Subcutaneous abdominal adipose tissue (tissue), 5 donors: ENCODE measurements around the gene TMEM150C.

ENCODE experiments used
- H3K27ac ChIP-seq: one replicate; pipeline ENCODE4 v1.7.0; 2013; ENCODE audit warnings: low read depth, mild to moderate bottlenecking, inconsistent platforms, low read length, moderate library complexity
- H3K27me3 ChIP-seq, 5 donors: one replicate each; pipeline ENCODE4 v1.7.0; 2013; ENCODE audit warnings: low read length in 5 of 5, inconsistent platforms in 1 of 5; ENCODE audit not compliant: control insufficient read depth in 5 of 5, insufficient read depth in 4 of 5
- H3K36me3 ChIP-seq, 5 donors: one replicate each; pipeline ENCODE4 v1.7.0; 2013; ENCODE audit warnings: low read length in 5 of 5; ENCODE audit not compliant: control insufficient read depth in 5 of 5, insufficient read depth in 5 of 5
- H3K4me1 ChIP-seq, 5 donors: one replicate each; pipeline ENCODE4 v1.7.0; 2013; ENCODE audit warnings: low read length in 5 of 5, mild to moderate bottlenecking in 3 of 5, moderate library complexity in 1 of 5; ENCODE audit not compliant: control insufficient read depth in 5 of 5, insufficient read depth in 5 of 5
- H3K4me3 ChIP-seq, 5 donors: one replicate each; pipeline ENCODE4 v1.7.0; 2013; ENCODE audit warnings: low read length in 5 of 5, low read depth in 1 of 5
- H3K9ac ChIP-seq, 5 donors: one replicate each; pipeline ENCODE4 v1.7.0; 2013; ENCODE audit warnings: low read length in 5 of 5, mild to moderate bottlenecking in 4 of 5, moderate library complexity in 3 of 5
- H3K9me3 ChIP-seq, 5 donors: one replicate each; pipeline ENCODE4 v1.7.0; 2013; ENCODE audit warnings: low read length in 5 of 5; ENCODE audit not compliant: control insufficient read depth in 5 of 5
- donor health status: healthy.
- donor health status: healthy.
- donor health status: healthy.
- donor health status: healthy.
- donor health status: healthy.

TMEM150C gene

GRCh38 chr4:82521283-82521682 is 40.5 kb downstream of the TMEM150C start:
- H3K4me1 ChIP-seq = peaks cover 0 to 4% (median 0%) of the 10 kb centered on the region in 5 donors
- H3K36me3 ChIP-seq = no peaks in the 10 kb centered on the region
- no peak overlapping the region for H3K27ac ChIP-seq
- no peak overlapping the region for H3K4me3 ChIP-seq
- no peaks in the 10 kb centered on the region for H3K9me3 ChIP-seq
- H3K27me3 ChIP-seq = no peaks in the 10 kb centered on the region
- H3K9ac ChIP-seq = no peak overlapping the region

DNA sequence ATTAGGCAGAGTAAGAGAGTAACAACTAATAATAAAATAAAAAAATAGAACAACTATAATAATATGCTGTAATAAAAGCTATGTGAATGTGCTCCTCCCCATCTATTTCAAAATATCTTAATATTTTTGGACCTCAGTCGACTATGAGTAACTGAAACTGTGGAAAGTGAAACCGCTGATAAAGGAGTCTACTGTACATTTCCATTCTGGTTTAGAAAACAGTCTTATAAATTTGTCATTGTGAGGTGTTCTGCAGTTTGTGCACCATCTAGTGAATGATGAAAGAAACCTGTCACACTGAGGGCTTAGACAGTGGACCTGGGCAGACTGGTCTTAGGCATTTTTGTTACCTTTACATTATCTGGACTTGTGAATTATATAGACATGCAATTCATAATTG is 42.0 kb downstream of the TMEM150C start:
- Histone ChIP-seq H3K27ac (no peak overlapping the region), H3K4me3 (no peak overlapping the region), H3K36me3 (no peaks in the 10 kb centered on the region), H3K9me3 (no peaks in the 10 kb centered on the region), H3K4me1 (peaks cover 0 to 10% (median 2%) of the 10 kb centered on the region in 5 donors), H3K27me3 (no peaks in the 10 kb centered on the region), H3K9ac (no peak overlapping the region)

DNA sequence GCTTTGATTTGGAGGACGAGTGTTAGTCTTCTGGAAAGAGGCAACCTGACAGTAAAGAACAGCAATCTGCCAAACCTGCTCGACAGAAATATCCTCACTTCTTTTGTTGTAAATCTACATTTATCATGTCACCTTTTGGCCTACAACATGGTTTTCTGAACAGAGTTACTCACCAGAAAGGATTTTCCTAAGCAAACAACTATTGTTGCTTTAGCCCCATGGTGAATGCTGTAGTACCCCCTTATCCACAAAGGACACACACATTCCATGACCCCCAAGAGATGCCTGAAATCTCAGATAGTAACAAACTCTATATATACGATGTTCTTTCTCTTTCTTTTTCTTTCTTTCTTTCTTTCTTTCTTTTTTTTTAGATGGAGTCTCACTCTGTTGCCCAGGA is 42.7 kb downstream of the TMEM150C start:
- Histone ChIP-seq H3K36me3 (no peaks in the 10 kb centered on the region), H3K4me1 (peaks cover 0 to 10% (median 2%) of the 10 kb centered on the region in 5 donors), H3K4me3 (no peak overlapping the region), H3K9ac (no peak overlapping the region), H3K27ac (no peak overlapping the region), H3K9me3 (no peaks in the 10 kb centered on the region), H3K27me3 (no peaks in the 10 kb centered on the region)

- Histone ChIP-seq H3K27ac (no peak overlapping the region), H3K27me3 (no peaks in the 10 kb centered on the region), H3K9ac (no peak overlapping the region)
These were observed 44.7 kb downstream of the TMEM150C start for GRCh38 chr4:82517043-82517442.

GRCh38 chr4:82515705-82516104 is 46.1 kb downstream of the TMEM150C start:
- peaks cover 0 to 10% (median 2%) of the 10 kb centered on the region in 5 donors for H3K4me1 ChIP-seq
- H3K9ac ChIP-seq = no peak overlapping the region
- H3K36me3 ChIP-seq = no peaks in the 10 kb centered on the region
- no peaks in the 10 kb centered on the region for H3K9me3 ChIP-seq
- no peaks in the 10 kb centered on the region for H3K27me3 ChIP-seq
- H3K4me3 ChIP-seq = no peak overlapping the region
- peak overlapping the region; percentile 2 for H3K27ac ChIP-seq

More at GRCh38 chr4:82517043-82517442, 44.7 kb downstream of the TMEM150C start:
- Histone ChIP-seq H3K4me3 (no peak overlapping the region), H3K36me3 (no peaks in the 10 kb centered on the region), H3K9me3 (no peaks in the 10 kb centered on the region), H3K4me1 (peaks cover 0 to 10% (median 2%) of the 10 kb centered on the region in 5 donors)

DNA sequence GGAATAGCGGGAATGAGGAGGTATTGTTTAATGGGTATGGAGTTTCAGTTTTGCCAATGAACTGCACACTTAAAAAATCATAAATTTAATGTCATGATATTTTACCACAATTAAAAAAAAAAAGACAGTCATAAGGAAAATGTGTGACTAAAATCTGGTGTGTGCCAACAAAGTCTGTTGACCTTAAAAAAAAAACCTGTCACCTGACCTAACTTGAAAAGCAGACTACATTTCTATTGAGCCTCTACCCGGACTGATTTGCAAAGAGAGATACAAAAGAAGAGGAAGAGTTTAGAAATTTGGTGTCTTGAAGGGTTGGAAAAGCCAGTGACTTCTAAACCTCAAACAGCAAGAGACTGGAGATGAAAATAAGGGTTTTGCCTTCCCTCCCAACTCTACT is 48.4 kb downstream of the TMEM150C start:
- Histone ChIP-seq H3K36me3 (no peaks in the 10 kb centered on the region), H3K27ac (no peak overlapping the region), H3K4me3 (no peak overlapping the region)

GRCh38 chr4:82510216-82510615 is 51.6 kb downstream of the TMEM150C start:
- Histone ChIP-seq H3K9me3 (no peaks in the 10 kb centered on the region), H3K4me1 (no peaks in the 10 kb centered on the region), H3K9ac (no peak overlapping the region), H3K4me3 (no peak overlapping the region), H3K27me3 (no peaks in the 10 kb centered on the region), H3K36me3 (no peaks in the 10 kb centered on the region), H3K27ac (no peak overlapping the region)

More for the DNA sequence above, 48.4 kb downstream of the TMEM150C start:
- H3K27me3 ChIP-seq = no peaks in the 10 kb centered on the region
- H3K4me1 ChIP-seq = peaks cover 0 to 10% (median 2%) of the 10 kb centered on the region in 5 donors
- no peak overlapping the region for H3K9ac ChIP-seq
- no peaks in the 10 kb centered on the region for H3K9me3 ChIP-seq

GRCh38 chr4:82508806-82509428 is 52.9 kb downstream of the TMEM150C start:
- H3K4me1 ChIP-seq = no peaks in the 10 kb centered on the region
- no peaks in the 10 kb centered on the region for H3K36me3 ChIP-seq

DNA sequence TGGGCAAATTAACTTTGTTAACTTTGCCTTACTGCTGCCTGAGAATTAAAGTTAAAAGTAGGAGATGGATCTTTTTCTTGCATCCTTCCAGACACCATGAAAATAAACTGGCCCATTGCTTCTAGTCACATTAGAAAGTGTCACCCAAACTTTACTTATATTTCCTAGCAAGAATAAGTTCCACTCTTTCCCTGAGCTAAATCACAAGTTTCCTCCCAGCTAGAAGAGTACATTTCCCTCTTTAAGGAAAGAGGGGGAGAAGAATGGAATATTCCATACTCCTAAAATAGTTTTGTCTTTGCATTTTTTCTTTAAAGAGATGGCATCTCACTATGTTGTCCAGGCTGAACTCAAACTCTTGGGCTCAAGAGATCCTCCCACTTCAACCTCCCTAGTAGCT is 53.8 kb downstream of the TMEM150C start:
- Histone ChIP-seq H3K9me3 (no peaks in the 10 kb centered on the region), H3K4me1 (no peaks in the 10 kb centered on the region), H3K36me3 (no peaks in the 10 kb centered on the region), H3K9ac (no peak overlapping the region), H3K27ac (no peak overlapping the region), H3K4me3 (no peak overlapping the region), H3K27me3 (no peaks in the 10 kb centered on the region)

More at GRCh38 chr4:82508806-82509428, 52.9 kb downstream of the TMEM150C start:
- Histone ChIP-seq H3K9me3 (no peaks in the 10 kb centered on the region), H3K27me3 (no peaks in the 10 kb centered on the region), H3K4me3 (no peak overlapping the region), H3K9ac (no peak overlapping the region), H3K27ac (no peak overlapping the region)

DNA sequence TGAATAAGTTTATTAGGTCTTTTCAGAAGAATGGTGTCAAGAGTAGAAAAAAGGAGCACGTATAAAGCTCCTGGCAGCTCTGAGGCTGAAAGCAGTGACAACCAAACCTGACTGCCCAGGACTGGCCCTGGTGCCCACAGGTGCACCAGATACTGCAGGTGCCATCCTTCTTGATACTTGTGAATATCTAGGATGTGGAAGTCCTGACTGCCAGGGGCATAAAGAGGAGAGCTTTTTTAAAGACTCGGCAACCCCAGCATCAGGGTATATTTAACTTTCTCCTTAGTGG is 60.7 kb downstream of the TMEM150C start:
- Histone ChIP-seq H3K36me3 (peaks cover 0 to 4% (median 0%) of the 10 kb centered on the region in 5 donors), H3K9me3 (no peaks in the 10 kb centered on the region), H3K27ac (no peak overlapping the region), H3K4me3 (no peak overlapping the region), H3K27me3 (no peaks in the 10 kb centered on the region), H3K4me1 (no peaks in the 10 kb centered on the region), H3K9ac (no peak overlapping the region)
